Measurements from ENCODE around the gene SLC23A2.
"Not testable (repeated sequence)": the region's sequence is repeated elsewhere in the genome, so short reads cannot be mapped to it uniquely, and the experiment has no call there.

The SLC23A2 gene

DNA sequence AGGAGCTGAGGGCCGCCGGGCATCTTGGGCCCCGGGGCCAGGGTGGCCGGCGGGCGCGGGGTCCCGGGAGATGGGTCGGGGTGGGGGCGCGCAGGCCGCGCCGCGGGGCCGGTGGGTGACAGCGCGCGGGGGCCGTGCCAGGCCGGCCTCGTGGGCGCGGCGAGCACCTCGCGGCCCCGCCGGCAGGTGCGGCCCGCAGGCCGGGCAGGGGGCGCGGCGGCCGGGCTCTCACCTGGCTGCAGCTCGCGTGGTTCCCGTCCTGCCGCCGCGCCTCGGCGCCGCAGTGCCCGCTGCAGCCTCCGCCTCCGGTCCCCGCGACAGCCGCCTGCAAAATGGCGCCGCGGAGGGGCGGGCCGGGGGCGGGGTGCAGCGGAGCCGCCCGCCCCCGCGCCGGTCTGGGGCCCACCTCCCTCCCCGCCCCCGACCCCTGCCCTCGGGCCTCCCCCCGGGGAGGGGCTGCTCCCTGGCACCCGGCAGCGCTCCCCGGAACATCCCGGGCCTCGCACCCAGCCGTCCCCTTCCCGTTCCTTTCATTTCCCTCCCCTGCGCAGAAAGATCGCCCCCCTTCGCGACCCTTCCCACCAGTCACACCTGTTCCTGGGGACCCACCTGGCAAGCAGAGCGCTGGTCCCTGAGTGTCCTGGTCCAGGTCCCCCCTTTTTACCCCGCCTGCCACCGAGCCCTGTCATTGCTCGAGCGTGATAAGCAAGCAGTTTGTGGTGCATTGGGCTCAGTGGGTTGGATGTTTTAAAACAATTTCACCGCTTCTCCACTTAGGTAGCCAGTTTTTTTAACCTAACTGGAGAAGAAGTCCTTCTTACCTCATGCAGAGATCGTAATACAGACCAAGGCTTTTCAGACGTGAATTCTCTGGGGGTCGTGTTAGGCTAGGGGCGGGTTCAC lies at the start of gene SLC23A2:
SLC23A2 (minus strand) TSS at position 337 of the 903 bp plus-strand sequence. CDS start 68,948 bp downstream, outside the sequence.
- peak; percentile 50 for DNase-seq

- DNase-seq, result no peak
These were observed 45.5 kb upstream of the SLC23A2 start for GRCh38 chr20:5046656-5047339.

- no peak for DNase-seq
These were observed 44.6 kb upstream of the SLC23A2 start for GRCh38 chr20:5045906-5046305.

GRCh38 chr20:5044075-5044620 lies 42.8 kb upstream of the SLC23A2 start:
- no peak for DNase-seq

GRCh38 chr20:5041433-5041832 lies 40.1 kb upstream of the SLC23A2 start:
- no peak for DNase-seq

DNA sequence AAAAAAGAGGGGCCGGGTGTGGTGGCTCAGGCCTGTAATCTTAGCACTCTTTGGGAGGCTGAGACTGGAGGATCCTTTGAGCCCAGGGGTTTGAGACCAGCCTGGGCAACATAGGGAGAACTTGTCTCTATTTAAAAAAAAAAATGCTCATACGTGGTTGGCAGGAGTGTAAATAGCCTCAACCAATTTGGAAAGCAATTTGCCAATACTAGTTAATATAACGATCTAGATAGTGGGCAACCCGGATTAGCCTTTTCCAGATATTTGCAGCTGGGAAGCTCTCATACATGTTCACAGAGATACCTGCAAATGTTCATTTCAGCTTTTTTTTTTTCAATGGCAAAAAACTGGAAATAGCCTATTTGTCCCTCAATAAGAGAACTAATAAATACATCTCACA lies 39.0 kb upstream of the SLC23A2 start:
- no peak for DNase-seq

DNA sequence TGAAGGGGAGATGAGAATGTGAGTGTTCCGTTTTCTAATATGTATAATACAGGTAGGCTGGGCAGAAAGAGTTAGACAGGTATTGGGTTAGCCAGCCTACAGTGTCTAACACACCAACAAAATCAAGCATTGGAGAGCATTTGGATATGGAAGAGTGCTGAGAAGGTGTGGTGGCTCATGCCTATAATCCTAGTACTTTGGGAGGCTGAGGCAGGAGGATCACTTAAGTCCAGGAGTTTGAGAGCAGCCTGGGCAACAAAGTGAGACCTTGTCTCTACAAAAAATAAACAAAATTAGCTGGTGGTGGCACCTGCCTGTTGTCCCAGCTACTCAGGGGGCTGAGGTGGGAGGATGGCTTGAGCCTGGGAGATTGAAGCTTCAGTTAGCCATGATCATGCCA lies 38.6 kb upstream of the SLC23A2 start:
- DNase-seq, result no peak

- no peak for DNase-seq
These were observed 37.9 kb upstream of the SLC23A2 start for GRCh38 chr20:5039255-5039657.

DNA sequence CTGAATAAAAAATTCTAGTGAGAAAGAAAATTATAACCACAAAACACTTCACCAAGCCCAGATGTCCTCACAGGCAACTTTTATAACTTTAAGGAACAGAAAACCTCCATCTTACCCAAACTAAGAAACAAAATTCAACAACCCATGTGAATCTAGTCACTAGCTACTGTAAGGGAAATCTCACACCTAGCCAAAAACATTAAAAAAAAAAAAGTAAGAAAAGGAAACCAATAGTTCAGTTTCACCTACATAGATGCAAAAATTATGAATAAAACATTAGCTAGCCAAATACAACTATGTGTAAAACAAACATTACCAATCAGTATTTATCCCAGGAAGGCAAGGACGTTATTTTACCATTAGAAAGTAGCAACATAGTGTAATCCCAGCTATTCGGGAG lies 35.5 kb upstream of the SLC23A2 start:
- no peak for DNase-seq

DNA sequence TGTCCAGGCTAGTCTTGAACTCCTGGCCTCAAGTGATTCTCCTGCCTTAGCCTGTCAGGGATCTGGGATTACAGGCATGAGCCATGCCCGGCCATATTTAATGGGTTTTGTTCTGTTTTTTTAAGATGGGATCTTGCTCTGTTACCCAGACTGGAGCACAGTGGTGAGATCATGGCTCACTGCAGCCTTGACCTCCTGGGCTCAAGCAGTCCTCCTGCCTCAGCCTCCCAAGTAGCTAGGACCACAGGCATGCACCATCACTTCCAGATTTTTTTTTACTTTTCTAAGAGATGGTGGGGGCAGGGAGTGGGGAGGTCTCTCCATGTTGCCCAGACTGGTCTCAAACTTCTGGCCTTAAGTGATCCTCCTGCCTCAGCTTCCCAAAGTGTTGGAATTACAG lies 34.2 kb upstream of the SLC23A2 start:
- not testable (repeated sequence) for DNase-seq

DNA sequence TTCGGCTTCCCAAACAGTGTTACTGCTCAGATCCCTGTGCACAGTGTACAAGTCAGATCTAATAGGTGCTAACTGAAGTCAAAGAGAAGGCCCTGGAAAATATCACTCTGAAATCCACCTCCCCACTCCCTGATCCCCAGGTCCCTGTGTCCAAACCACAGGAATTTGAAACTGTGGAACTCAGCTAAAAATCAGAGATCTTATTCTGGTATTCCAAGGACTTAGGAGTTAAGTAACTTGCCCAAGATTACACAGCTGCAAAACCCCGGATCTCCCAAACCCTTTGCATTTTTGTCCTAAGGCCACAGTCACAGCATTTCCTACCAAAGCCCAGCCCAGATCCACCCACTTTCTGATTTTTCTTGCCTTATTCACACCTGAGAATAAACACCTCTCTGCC lies 32.3 kb upstream of the SLC23A2 start:
- no peak for DNase-seq

DNA sequence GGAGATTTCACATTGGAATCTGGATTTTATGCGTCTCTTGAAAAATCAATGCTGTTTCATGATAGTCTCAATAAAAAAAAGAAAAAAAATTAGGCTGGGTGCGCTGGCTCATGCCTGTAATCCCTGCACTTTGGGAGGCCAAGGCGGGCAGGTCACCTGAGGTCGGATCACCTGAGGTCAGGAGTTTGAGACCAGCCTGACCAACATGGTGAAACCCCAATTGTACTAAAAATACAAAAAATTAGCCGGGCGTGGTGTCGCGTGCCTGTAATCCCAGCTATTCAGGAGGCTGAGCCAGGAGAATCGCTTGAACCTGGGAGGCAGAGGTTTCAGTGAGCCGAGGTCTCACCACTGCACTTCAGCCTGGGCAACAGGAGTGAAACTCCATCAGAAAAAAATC lies 30.4 kb upstream of the SLC23A2 start:
- DNase-seq, result not testable (repeated sequence)

- no peak for DNase-seq
These were observed 29.9 kb upstream of the SLC23A2 start for GRCh38 chr20:5031206-5031557.

DNA sequence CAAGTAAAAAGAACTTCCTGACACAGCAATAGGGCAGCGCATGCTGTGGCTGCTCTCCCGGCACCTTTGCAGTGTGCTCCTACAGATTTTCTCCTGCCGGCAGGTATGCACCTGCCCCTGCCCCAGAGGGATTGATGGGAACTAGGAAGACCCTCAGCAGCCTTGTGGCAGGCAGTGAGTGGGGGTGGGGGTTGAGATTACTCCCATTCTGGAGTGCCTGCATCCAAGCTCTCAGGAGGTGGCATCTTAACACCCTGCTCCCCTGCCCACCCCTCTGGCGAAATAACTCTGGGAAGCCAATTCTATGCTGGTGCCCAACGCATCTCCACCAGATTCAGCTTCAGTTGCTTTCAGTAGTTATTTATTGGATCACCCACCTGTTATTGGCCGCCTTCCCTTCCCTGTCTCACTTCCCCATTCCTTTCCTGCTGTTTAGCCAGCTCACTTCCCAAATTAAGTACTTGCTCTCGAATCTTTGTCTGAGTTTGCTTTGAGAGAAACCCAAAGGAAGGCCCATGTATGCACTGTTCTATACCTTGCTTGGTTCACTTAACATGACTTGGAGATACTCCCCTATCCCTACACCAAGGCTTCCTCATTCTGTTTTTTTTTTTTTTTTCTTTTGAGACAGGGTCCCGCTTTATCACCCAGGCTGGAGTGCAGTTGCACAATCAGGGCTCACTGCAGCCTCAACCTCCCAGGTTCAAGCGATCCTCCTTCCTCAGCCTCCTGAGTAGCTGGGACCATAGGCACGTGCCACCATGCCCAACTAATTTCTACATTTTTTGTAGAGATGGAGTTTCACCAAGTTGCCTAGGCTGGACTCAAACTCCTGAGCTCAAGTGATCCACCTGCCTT lies 29.3 kb upstream of the SLC23A2 start:
- DNase-seq, result no peak

- not testable (repeated sequence) for DNase-seq
These were observed 27.1 kb upstream of the SLC23A2 start for GRCh38 chr20:5028258-5029059.

GRCh38 chr20:5024982-5025381 lies 23.7 kb upstream of the SLC23A2 start:
- no peak for DNase-seq

DNA sequence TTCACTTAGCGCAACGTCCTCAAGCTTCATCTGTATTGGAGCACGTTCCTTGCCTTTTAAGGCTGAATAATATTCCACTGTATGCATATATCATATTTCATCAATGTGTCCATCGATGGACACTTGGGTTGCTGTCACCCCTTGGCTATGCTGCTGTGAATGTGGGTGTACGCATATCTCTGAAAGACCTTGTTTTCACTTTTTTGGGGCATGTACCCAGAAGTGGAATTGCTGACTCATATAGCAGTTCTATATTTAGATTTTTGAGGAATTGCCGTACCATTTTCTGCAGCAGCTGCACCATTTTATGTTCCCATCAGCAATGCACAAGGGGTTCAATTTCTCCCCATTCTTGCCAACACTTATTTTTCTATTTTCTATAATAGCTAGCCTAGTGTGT lies 22.8 kb upstream of the SLC23A2 start:
- DNase-seq, result no peak

DNA sequence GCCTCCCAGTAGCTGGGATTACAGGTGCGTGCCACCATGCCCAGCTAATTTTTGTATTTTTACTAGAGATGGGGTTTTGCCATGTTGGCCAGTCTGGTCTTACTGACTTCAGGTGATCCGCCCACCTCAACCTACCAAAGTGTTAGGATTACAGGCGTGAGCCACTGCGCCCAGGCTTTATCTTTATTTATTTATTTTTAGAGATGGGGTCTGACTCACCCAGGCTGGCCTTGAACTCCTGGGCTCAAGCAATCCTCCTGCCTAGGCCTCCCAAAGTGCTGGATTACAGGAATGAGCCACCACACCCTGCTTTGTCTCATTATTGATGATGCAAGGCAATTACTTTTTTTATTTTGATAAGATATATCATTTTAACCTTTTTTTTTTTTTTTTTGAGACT lies 21.9 kb upstream of the SLC23A2 start:
- DNase-seq, result not testable (repeated sequence)

DNA sequence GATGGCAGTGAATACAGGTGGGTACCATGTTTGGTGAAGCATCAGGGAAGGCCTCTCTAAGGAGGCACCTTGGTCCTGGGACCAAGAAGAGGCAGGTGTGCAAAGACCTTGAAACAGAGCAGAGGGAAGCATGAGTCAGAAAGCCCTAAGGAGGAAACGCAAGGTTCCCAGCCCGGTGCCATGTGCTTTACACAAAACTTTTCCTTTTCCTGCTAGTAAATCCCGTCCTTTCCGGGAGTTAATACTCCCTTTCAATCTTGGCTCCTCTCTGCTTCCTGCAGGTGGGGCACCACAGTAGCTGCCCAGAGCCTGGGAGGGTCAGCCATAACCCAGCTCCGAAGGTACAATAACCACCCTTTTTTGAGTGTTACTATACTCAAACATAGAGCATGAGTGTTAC lies 19.4 kb upstream of the SLC23A2 start:
- DNase-seq, result no peak

DNA sequence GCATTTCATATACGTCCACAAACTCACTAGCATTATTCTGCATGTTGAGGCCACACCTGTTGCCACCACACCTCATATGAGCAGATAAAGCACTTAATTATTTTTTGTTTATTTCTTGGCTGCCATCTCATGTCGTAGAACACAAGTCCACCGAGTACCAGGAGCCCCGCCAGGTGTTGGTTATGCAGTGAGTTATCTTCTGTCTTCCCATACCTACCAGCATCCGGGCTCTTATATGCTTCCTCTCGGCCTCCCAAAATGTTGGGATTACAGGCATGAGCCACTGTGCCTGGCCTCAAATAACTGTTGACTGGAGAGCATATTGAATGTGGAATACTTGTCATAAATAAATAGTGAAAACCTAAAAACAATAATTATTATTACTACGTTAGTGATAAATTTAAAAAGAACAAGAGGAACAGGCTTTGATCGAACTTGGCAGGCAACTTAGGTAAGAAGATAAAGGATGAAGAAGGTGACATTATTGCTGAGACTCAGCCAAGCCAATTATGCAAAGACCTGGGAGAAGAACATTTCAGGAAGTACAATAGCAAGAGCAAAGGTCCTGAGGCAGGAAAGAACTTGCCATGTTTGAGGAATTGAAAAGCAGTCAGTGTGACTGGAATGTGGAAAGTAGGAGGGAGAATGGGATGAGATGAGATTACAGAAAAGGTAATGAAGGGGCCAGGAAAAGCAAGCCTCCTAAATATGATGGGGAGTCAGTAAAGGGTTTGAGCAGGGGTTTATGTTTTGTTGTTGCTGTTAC lies 12.6 kb upstream of the SLC23A2 start:
- no peak for DNase-seq

GRCh38 chr20:5008759-5009158 lies 7.4 kb upstream of the SLC23A2 start:
- DNase-seq, result no peak
